ENCODE measurements around the gene CRELD1.
A peak's percentile ranks its signal among the peaks of the same experiment; 100 is the strongest.

Gene CRELD1

GRCh38 chr3:9942934-9943690 lies 9.5 kb downstream of the CRELD1 start:
- H3K4me3 ChIP-seq (ENCODE audit: control insufficient read depth, low read depth, low read length), result no peak overlapping the region
- no peak for DNase-seq (ENCODE audit: low read depth)
- TF ChIP-seq, protein P1, sequence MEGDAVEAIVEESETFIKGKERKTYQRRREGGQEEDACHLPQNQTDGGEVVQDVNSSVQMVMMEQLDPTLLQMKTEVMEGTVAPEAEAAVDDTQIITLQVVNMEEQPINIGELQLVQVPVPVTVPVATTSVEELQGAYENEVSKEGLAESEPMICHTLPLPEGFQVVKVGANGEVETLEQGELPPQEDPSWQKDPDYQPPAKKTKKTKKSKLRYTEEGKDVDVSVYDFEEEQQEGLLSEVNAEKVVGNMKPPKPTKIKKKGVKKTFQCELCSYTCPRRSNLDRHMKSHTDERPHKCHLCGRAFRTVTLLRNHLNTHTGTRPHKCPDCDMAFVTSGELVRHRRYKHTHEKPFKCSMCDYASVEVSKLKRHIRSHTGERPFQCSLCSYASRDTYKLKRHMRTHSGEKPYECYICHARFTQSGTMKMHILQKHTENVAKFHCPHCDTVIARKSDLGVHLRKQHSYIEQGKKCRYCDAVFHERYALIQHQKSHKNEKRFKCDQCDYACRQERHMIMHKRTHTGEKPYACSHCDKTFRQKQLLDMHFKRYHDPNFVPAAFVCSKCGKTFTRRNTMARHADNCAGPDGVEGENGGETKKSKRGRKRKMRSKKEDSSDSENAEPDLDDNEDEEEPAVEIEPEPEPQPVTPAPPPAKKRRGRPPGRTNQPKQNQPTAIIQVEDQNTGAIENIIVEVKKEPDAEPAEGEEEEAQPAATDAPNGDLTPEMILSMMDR (IDR thresholded peaks at IDR 0.05; ENCODE audit: control insufficient read depth, insufficient read depth, low read depth, low read length, missing control alignments), result no peak

- H3K4me3 ChIP-seq (ENCODE audit: control insufficient read depth, low read depth, low read length), result no peak overlapping the region
- TF ChIP-seq, protein P1 (IDR thresholded peaks at IDR 0.05; ENCODE audit: control insufficient read depth, insufficient read depth, low read depth, low read length, missing control alignments), result no peak
- DNase-seq (ENCODE audit: low read depth), result no peak
Measured at GRCh38 chr3:9944271-9944670, 10.6 kb downstream of the CRELD1 start.

DNA sequence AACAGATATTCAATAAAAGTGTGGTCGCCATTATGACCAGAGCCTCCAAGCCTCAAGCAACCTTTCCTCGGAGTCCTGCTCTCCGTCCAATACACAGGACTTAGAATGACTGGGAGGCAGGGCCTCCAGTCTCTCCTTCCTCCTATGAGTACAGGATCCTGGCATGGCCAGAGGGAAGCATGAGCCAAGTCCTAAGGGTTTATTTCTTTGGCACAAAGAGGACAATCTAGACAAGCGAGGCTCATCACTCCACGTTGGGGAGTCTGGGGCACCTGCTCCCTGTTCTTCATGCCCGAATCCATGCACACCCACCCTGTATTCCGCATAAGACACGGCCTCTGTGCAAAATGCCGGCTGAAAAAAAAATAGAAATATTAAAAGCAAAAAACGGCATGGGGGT lies 11.7 kb downstream of the CRELD1 start:
- TF ChIP-seq, protein P1 (IDR thresholded peaks at IDR 0.05; ENCODE audit: control insufficient read depth, insufficient read depth, low read depth, low read length, missing control alignments), result no peak
- no peak overlapping the region for H3K4me3 ChIP-seq (ENCODE audit: control insufficient read depth, low read depth, low read length)
- DNase-seq (ENCODE audit: low read depth), result no peak

- TF ChIP-seq, protein P1 (IDR thresholded peaks at IDR 0.05; ENCODE audit: control insufficient read depth, insufficient read depth, low read depth, low read length, missing control alignments), result peak; percentile 50
- peak overlapping the region; percentile 76 for H3K4me3 ChIP-seq (ENCODE audit: control insufficient read depth, low read depth, low read length)
- peak; percentile 40 for DNase-seq (ENCODE audit: low read depth)
Measured at GRCh38 chr3:9946112-9947024, 12.7 kb downstream of the CRELD1 start.

DNA sequence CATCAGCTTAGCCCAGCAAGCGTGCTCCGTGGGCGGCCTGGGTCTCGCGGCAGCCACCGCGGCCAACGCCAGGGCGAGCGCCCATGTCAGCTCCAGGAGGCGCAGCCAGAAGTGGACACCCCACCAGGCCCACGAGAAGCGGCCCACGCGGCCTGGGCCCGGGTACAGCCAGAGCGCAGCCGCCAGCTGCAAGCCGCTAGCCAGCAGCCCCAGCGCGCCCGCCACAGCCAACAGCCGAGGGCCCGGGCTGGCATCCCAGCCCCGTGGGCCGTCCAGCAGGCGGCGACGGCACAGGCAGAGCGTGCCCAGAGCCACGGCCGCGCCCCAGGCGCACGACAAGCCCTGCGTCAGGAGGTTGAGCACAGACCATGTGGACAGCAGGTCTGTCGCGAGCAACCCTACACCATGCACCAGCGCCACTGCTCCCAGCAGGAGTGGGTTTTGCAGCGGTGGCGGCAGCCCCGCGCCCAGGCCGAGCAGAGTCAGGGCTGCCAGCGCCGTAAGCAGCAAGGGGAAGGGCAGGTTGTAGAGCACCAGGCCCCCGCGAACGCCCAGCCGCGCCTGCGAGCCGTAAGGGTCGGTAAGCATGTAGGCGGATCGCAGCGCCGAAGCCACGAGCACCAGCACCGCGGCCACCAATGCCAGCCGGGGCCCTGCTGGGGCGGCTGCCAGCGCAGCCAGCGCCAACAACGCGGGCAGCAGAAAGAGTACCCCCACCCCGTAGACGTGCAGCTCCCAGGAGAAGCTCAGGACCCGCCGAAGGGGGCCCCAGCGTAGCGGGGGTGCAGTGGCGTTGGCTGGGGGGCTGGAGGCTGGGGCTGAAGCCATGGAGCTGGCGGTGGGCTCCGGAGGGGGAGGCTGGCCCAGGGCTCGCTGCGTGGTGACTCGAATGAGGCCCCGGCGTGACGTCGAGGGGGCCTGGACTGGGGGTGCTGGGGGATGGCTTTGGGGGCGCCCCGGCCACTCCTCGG lies 13.7 kb downstream of the CRELD1 start:
- peak; percentile 35 for DNase-seq (ENCODE audit: low read depth)
- TF ChIP-seq, protein P1 (IDR thresholded peaks at IDR 0.05; ENCODE audit: control insufficient read depth, insufficient read depth, low read depth, low read length, missing control alignments), result peak; percentile 53
- H3K4me3 ChIP-seq (ENCODE audit: control insufficient read depth, low read depth, low read length), result peak overlapping the region; percentile 57

DNA sequence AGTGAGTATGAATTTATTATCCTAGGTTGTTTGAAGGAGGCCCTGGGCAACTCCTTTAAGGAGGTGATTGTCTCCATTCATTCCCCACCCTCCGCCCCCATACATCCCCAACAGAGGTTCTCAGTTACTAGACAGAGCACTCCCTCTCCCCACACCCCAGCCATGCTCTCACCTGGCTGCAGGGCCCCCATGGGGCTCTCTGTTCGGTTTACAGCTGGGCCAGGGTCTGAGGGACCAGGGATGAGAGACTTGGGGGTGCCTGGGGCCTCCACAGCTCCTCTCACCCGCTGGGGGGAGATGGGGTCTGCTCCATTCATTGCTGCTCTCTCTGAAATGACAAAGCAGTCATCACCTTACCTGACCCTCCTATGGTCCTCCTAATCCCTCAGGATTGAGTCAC lies 15.0 kb downstream of the CRELD1 start:
- no peak overlapping the region for H3K4me3 ChIP-seq (ENCODE audit: control insufficient read depth, low read depth, low read length)
- DNase-seq (ENCODE audit: low read depth), result no peak

More for the DNA sequence above, 15.0 kb downstream of the CRELD1 start:
- TF ChIP-seq, protein P1 (IDR thresholded peaks at IDR 0.05; ENCODE audit: control insufficient read depth, insufficient read depth, low read depth, low read length, missing control alignments), result no peak
